Activated CD4-positive, CD25-positive, alpha-beta regulatory T cell treated with anti-CD3 and anti-CD28 coated beads, Interleukin-2, amount 50 U/mL, for 72 hours (primary cell): Measurements from ENCODE around the gene TIMP2.

Source experiments
- DNase-seq: peaks from one replicate; pipeline ENCODE4 v3.0.0; 2021

The TIMP2 gene

GRCh38 chr17:78828470-78829185 is 96.6 kb downstream of the TIMP2 start:
- DNase-seq = no peak

- no peak for DNase-seq
Measured at GRCh38 chr17:78826836-78827509, 98.2 kb downstream of the TIMP2 start.

- no peak for DNase-seq
Measured at GRCh38 chr17:78826421-78826820, 98.8 kb downstream of the TIMP2 start.

- no peak for DNase-seq
Measured at GRCh38 chr17:78825696-78826095, 99.5 kb downstream of the TIMP2 start.

GRCh38 chr17:78824240-78824639 is 100.9 kb downstream of the TIMP2 start:
- no peak for DNase-seq

GRCh38 chr17:78823282-78824046 is 101.7 kb downstream of the TIMP2 start:
- DNase-seq = no peak

- DNase-seq = no peak
Measured at GRCh38 chr17:78822552-78822951, 102.6 kb downstream of the TIMP2 start.

GRCh38 chr17:78821961-78822360 is 103.2 kb downstream of the TIMP2 start:
- DNase-seq = no peak

- DNase-seq = no peak
Measured at GRCh38 chr17:78820841-78821240, 104.3 kb downstream of the TIMP2 start.

- no peak for DNase-seq
Measured at GRCh38 chr17:78819806-78820792, 105.1 kb downstream of the TIMP2 start.

GRCh38 chr17:78819402-78819801 is 105.8 kb downstream of the TIMP2 start:
- no peak for DNase-seq

- DNase-seq = no peak
Measured at GRCh38 chr17:78818932-78819331, 106.3 kb downstream of the TIMP2 start.

- no peak for DNase-seq
Measured at GRCh38 chr17:78818152-78818846, 106.9 kb downstream of the TIMP2 start.

GRCh38 chr17:78817123-78817522 is 108.1 kb downstream of the TIMP2 start:
- DNase-seq = no peak

- no peak for DNase-seq
Measured at GRCh38 chr17:78815696-78816095, 109.5 kb downstream of the TIMP2 start.

GRCh38 chr17:78812855-78813254 is 112.3 kb downstream of the TIMP2 start:
- no peak for DNase-seq

GRCh38 chr17:78808163-78808562 is 117.0 kb downstream of the TIMP2 start:
- no peak for DNase-seq

GRCh38 chr17:78806451-78806850 is 118.7 kb downstream of the TIMP2 start:
- DNase-seq = no peak

- DNase-seq = no peak
Measured at GRCh38 chr17:78805301-78805700, 119.9 kb downstream of the TIMP2 start.

- DNase-seq = no peak
Measured at GRCh38 chr17:78804777-78805176, 120.4 kb downstream of the TIMP2 start.

- no peak for DNase-seq
Measured at GRCh38 chr17:78803186-78803845, 121.9 kb downstream of the TIMP2 start.
